ENCODE data around the gene KLHL10. TPM values are rescaled to one million over a fixed set of nuclear protein-coding genes. Genes with fewer than 3 reads are reported as not detected.

The KLHL10 gene
- total and polyA plus RNA-seq, 2 of the 13 experiments (the other 11 are each of a cell fraction or from before 2014, with no cell fraction given), result 0.04 to 0.08 TPM

DNA sequence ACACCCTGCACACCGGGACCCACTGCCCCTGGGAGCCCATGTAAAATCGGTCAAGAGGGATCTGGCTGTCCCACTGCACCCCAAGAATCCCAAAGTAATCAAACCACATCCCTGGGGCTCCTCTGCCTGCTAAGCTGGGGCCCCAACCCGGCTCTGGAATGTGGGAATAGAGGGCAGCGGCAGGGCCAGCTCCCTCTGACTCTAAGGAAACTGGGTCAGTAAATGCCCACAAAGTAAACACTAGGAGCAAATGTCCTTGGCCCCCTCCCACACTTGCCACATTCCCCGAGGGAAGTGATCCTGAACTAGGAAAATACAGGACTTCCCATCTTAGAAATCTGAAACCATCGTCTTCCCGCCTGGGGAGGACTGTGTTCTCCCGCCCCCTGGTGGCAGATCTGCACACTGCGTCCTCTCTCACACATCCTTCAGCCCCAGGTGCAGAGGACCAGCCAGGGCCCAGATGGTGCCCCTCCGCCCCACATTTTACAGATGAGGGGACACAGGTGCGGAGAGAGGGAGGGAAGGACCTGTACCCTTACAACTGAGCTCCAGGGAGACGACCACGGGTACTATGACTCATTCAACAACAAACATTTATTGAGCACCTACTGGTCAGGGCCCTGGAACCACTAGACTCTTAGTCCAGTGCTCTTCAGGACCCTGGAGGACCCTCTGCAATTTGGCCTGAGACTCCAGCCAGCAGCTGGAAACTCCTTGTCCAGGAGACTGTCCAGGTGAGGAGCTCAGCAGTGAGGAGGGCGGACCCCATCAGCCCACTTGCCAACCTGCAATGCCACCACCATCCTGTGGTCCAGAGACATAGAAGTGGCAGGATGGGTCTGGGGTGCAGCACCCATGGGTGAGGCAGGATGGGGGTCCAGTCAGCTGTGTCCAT is 36.0 kb upstream of the KLHL10 start (continued):
- TF ChIP-seq, protein P1, sequence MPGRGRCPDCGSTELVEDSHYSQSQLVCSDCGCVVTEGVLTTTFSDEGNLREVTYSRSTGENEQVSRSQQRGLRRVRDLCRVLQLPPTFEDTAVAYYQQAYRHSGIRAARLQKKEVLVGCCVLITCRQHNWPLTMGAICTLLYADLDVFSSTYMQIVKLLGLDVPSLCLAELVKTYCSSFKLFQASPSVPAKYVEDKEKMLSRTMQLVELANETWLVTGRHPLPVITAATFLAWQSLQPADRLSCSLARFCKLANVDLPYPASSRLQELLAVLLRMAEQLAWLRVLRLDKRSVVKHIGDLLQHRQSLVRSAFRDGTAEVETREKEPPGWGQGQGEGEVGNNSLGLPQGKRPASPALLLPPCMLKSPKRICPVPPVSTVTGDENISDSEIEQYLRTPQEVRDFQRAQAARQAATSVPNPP (CRISPR knock-in tag; IDR thresholded peaks at IDR 0.05), result no peak
- TF ChIP-seq KMT2B (CRISPR knock-in tag; IDR thresholded peaks at IDR 0.05), result no peak
- peak; percentile 60; the same call in 1 of the 2 replicates for TF ChIP-seq ZNF205 (CRISPR knock-in tag; IDR thresholded peaks at IDR 0.05)
- TF ChIP-seq, protein P2, sequence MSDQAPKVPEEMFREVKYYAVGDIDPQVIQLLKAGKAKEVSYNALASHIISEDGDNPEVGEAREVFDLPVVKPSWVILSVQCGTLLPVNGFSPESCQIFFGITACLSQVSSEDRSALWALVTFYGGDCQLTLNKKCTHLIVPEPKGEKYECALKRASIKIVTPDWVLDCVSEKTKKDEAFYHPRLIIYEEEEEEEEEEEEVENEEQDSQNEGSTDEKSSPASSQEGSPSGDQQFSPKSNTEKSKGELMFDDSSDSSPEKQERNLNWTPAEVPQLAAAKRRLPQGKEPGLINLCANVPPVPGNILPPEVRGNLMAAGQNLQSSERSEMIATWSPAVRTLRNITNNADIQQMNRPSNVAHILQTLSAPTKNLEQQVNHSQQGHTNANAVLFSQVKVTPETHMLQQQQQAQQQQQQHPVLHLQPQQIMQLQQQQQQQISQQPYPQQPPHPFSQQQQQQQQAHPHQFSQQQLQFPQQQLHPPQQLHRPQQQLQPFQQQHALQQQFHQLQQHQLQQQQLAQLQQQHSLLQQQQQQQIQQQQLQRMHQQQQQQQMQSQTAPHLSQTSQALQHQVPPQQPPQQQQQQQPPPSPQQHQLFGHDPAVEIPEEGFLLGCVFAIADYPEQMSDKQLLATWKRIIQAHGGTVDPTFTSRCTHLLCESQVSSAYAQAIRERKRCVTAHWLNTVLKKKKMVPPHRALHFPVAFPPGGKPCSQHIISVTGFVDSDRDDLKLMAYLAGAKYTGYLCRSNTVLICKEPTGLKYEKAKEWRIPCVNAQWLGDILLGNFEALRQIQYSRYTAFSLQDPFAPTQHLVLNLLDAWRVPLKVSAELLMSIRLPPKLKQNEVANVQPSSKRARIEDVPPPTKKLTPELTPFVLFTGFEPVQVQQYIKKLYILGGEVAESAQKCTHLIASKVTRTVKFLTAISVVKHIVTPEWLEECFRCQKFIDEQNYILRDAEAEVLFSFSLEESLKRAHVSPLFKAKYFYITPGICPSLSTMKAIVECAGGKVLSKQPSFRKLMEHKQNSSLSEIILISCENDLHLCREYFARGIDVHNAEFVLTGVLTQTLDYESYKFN (CRISPR knock-in tag; conservative IDR thresholded peaks at IDR 0.05), result 0 out of 2 replicates have a peak, but pooled peaks have one; percentile 16
- TF ChIP-seq NR3C1 (CRISPR knock-in tag; IDR thresholded peaks at IDR 0.05), result no peak
- TF ChIP-seq NCOA1 (CRISPR knock-in tag; IDR thresholded peaks at IDR 0.05), result no peak
- no peak for TF ChIP-seq EZH2 (conservative IDR thresholded peaks at IDR 0.05; ENCODE audit: low read depth, low read length)
- TF ChIP-seq ZNF350 (CRISPR knock-in tag; IDR thresholded peaks at IDR 0.05; ENCODE audit: borderline replicate concordance, low read depth), result no peak; the same call in 1 of the 2 replicates
- TF ChIP-seq ZNF20 (CRISPR knock-in tag; IDR thresholded peaks at IDR 0.05), result no peak
- TF ChIP-seq ZNF775 (CRISPR knock-in tag; IDR thresholded peaks at IDR 0.05; ENCODE audit: borderline replicate concordance), result no peak
- TF ChIP-seq, protein P3, sequence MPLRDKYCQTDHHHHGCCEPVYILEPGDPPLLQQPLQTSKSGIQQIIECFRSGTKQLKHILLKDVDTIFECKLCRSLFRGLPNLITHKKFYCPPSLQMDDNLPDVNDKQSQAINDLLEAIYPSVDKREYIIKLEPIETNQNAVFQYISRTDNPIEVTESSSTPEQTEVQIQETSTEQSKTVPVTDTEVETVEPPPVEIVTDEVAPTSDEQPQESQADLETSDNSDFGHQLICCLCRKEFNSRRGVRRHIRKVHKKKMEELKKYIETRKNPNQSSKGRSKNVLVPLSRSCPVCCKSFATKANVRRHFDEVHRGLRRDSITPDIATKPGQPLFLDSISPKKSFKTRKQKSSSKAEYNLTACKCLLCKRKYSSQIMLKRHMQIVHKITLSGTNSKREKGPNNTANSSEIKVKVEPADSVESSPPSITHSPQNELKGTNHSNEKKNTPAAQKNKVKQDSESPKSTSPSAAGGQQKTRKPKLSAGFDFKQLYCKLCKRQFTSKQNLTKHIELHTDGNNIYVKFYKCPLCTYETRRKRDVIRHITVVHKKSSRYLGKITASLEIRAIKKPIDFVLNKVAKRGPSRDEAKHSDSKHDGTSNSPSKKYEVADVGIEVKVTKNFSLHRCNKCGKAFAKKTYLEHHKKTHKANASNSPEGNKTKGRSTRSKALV (CRISPR knock-in tag; IDR thresholded peaks at IDR 0.05), result no peak; the same call in 1 of the 2 replicates
- TF ChIP-seq, protein P4, sequence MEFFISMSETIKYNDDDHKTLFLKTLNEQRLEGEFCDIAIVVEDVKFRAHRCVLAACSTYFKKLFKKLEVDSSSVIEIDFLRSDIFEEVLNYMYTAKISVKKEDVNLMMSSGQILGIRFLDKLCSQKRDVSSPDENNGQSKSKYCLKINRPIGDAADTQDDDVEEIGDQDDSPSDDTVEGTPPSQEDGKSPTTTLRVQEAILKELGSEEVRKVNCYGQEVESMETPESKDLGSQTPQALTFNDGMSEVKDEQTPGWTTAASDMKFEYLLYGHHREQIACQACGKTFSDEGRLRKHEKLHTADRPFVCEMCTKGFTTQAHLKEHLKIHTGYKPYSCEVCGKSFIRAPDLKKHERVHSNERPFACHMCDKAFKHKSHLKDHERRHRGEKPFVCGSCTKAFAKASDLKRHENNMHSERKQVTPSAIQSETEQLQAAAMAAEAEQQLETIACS (CRISPR knock-in tag; IDR thresholded peaks at IDR 0.05), result no peak
- TF ChIP-seq TARDBP (CRISPR knock-in tag; IDR thresholded peaks at IDR 0.05), result no peak; the same call in 1 of the 2 replicates
- no peak for TF ChIP-seq ZNF629 (CRISPR knock-in tag; conservative IDR thresholded peaks at IDR 0.05)
- peak; percentile 28; the same call in 1 of the 2 replicates for TF ChIP-seq PHF21A (CRISPR knock-in tag; IDR thresholded peaks at IDR 0.05)
- peak; percentile 35; the same call in 1 of the 2 replicates for TF ChIP-seq PITX1 (CRISPR knock-in tag; IDR thresholded peaks at IDR 0.05)
- TF ChIP-seq, protein P5, sequence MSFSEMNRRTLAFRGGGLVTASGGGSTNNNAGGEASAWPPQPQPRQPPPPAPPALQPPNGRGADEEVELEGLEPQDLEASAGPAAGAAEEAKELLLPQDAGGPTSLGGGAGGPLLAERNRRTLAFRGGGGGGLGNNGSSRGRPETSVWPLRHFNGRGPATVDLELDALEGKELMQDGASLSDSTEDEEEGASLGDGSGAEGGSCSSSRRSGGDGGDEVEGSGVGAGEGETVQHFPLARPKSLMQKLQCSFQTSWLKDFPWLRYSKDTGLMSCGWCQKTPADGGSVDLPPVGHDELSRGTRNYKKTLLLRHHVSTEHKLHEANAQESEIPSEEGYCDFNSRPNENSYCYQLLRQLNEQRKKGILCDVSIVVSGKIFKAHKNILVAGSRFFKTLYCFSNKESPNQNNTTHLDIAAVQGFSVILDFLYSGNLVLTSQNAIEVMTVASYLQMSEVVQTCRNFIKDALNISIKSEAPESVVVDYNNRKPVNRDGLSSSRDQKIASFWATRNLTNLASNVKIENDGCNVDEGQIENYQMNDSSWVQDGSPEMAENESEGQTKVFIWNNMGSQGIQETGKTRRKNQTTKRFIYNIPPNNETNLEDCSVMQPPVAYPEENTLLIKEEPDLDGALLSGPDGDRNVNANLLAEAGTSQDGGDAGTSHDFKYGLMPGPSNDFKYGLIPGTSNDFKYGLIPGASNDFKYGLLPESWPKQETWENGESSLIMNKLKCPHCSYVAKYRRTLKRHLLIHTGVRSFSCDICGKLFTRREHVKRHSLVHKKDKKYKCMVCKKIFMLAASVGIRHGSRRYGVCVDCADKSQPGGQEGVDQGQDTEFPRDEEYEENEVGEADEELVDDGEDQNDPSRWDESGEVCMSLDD (CRISPR knock-in tag; IDR thresholded peaks at IDR 0.05; ENCODE audit: borderline replicate concordance), result no peak
- TF ChIP-seq ZZZ3 (CRISPR knock-in tag; IDR thresholded peaks at IDR 0.05; ENCODE audit: borderline replicate concordance), result no peak
